GM21447 (cell line): ENCODE results near the gene TAPBPL.
A peak's percentile ranks its signal among the peaks of the same experiment; 100 is the strongest.
"Not testable (repeated sequence)": the region's sequence is repeated elsewhere in the genome, so short reads cannot be mapped to it uniquely, and the experiment has no call there.

ENCODE experiments used
- ATAC-seq: cut with Tn5 transposase; IDR thresholded peaks from one replicate; pipeline ENCODE4 v1.9.1; 2021; ENCODE audit not compliant: unreplicated experiment

TAPBPL gene

DNA sequence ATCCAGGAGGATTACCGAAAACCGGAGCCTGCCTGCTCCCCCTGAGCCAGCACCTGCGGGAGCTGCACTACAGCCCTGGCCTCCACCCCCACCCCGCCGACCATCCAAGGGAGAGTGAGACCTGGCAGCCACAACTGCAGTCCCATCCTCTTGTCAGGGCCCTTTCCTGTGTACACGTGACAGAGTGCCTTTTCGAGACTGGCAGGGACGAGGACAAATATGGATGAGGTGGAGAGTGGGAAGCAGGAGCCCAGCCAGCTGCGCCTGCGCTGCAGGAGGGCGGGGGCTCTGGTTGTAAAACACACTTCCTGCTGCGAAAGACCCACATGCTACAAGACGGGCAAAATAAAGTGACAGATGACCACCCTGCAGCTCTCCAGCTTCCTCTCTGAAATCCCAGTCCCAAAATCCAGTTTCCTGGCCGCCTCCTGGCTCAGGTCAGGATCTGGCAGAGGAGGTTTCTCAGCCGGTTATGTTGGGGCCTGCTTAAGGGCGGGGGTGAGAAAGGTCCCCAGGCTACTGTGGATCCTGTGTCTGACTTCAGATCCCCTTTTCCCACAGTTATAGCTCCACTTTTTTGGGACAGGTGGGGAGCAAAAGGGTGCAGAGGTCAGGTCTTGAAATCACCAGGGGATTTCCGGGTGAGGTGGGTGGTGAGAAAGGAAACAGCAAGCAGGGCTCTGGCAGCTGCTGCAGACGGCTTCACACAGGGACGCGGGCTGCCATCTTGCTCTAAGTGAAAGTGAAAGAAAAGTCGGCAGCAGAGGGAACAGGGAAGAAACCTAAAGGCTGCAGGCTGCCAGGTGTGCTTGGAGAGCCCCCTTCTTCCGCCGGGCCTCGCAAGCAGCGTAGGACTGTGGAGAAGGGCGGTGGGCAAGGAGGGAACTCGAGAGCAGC, at the start of gene TAPBPL:
Gene TAPBPL, plus strand, starts transcription at position 695 of the 897 bp plus-strand sequence. CDS start 207 bp downstream, outside the sequence.
- peak; percentile 74 for ATAC-seq

DNA sequence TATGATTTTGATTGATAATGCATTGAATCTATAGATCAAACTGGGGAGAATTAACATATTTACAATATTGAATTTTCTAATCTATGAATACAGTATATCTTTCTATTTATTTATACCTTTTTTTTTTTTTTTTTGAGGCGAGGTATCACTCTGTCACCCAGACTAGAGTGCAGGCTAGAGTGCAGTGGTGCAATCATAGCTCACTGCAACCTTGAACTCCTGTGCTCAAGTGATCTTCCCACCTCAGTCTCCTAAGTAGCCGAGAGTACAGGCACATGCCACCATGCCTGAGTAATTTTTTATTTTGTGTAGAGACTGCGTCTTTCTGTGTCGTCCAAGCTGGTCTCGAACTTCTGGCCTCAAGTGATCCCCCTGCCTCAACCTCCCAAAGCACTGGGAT, 47.5 kb upstream of the TAPBPL start:
- no peak for ATAC-seq

DNA sequence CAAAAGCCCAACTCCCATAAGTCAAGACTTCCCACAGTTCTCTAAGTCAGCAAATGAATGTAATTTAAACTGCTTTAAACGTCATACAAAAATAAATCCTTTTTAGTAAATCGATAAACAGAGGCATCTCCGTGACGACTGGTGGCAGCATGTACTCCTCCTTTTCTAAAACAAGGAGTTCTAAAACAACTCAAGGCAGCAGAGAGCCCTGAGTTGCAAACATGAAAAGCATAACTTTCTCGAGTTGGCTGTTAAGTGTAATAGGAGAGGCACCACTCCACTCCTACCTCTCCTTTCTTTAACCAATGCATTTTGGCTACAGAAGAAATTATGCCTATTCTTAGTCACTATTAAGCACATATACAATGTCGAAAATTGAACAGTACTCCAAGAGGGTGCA, 45.9 kb upstream of the TAPBPL start:
- ATAC-seq: no peak

- ATAC-seq: no peak
These were observed 44.4 kb upstream of the TAPBPL start for GRCh38 chr12:6407236-6407954.

GRCh38 chr12:6416596-6416995, 35.2 kb upstream of the TAPBPL start:
- ATAC-seq: no peak

GRCh38 chr12:6418796-6419195, 33.0 kb upstream of the TAPBPL start:
- ATAC-seq: no peak

DNA sequence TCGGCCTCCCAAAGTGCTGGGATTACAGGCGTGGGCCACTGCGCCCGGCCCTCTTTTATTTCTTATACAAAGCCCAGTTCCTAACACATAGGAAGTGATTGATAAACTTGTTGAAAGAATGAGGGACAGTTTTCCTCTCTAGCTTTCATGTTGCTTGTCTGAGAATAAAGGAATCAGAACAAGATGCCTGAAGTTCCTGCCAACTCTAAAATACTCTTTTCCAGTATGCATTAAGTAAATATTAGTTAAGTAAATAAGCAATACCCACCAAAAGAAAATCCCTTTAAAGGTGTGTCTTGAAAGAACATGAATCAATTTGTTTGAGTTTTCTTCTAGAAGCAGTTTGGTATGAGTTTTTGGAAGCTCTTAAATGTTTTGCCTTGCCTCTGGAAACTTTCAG, 31.5 kb upstream of the TAPBPL start:
- no peak for ATAC-seq

DNA sequence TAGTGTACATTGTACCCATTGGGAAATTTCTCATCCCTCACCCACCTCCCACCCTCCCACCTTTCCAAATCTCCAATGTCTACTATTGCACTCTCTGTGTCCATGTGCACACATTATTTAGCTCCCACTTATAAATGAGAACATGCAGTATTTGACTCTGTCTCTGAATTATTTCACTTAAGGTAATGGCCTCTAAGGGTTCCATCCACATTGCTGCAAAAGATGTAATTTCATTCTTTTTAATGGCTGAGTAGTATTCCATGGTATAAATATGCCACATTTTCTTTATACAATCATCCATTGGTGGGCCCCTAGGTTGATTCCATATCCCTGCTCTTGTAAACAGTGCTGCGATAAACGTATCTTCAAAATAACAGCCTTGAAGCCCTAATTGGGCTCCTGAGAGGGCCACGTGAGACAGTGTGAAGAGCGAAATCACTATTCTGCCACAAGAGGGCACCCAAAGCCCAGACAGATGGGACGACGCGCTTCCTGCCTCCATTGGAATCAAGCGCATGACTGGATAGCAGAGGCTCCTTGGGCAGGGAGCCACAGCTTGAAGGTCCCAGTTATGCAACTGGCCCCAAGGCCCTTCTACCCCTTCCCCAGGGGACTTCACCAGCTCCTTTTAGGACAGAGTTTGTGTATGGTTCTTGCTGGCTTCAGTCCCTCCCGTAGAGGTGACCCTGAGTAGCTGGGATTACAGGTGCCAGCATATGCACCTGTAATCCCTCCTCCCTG, 28.4 kb upstream of the TAPBPL start:
- ATAC-seq: no peak

DNA sequence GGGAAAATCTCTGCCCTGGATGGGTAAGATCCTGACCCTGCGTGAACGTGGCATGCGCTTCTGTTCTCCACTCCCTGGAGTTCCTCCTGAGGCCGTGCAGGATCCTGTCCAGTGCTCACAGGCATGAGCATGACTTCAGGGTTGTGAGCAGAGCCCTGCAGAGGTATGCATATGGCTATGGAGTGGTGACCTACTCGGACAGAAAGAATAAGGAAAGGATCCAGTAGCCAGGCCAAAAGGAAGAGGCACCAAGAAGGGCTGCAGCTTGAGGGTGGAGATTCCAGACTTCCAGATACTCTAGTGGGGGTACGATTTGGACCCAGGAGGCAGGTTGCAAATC, 27.9 kb upstream of the TAPBPL start:
- ATAC-seq: no peak

GRCh38 chr12:6424866-6425265, 27.0 kb upstream of the TAPBPL start:
- ATAC-seq: no peak

DNA sequence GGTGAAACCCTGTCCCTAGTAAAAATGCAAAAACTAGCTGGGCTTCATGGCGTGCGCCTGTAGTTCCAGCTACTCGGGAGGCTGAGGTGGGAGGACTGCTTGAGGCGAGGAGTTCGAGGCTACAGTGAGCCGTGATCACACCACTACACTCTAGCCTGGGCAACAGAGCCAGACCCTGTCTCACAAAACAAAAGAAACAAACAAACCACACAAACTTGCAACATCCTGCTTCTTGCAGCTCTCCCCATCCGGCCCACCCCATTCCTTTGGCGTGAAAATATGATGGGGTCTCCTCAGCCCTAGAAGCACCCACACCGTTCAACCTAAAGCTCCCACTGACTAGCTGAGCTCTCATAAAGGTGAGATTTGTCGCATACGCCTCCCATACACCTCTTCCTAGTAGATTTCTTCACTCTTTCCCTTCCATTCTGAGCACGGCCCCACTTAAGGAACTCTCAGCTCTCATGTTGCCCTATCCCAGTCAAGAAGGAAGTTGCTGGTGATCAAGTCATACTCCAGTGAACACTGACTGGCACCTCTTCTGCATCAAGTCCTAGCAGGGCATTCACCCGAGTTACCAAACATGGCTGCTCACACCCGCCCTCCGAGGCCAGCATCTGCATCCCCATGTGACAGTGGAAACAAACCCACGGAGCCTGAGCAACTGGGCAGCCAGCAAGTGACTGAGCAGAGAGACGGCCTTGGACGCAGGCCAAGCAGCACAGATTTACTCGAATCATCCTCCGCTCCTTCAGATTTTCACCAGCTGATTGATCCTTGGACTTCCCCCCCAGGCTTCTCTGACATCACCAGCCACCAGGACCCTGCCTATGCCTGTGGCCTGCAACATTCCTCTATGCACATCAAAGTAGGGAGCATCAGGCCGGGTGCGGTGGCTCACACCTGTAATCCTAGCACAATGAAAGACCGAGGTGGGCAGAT, 26.0 kb upstream of the TAPBPL start:
- no peak for ATAC-seq

DNA sequence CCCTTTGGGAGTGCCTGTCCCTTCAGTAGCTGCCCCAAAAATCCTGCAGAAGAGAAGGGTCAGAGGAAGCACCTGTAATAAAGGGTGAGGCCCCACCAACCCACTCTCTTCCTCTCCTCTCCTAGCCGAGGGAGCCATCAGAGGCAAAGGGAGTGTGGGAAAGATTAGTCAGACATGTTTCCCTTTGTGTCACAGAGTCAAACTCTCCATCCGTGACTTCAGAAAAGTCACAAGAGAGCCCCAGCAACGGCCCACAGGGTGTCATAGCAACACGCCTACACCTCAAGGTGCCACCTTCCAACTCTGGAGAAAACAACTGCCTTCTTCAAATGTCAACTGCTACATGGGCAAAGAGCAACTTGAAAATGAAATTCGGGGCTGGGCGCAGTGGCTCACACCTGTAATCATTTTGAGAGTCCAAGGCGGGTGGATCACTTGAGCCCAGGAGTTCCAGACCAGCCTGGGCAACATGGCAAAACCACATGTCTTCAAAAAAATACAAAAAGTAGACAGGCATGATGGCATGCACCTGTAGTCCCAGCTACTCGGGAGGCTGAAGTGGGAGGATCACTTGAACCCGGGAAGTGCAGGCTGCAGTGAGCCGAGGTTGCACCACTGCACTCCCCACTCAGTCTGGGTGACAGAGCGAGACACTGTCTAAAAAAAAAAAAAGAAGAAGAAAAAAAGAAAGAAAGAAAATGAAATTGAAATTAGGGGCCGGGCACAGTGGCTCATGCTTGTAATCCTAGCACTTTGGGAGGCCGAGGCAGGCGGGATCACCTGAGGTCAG, 24.8 kb upstream of the TAPBPL start:
- ATAC-seq: peak; percentile 63

DNA sequence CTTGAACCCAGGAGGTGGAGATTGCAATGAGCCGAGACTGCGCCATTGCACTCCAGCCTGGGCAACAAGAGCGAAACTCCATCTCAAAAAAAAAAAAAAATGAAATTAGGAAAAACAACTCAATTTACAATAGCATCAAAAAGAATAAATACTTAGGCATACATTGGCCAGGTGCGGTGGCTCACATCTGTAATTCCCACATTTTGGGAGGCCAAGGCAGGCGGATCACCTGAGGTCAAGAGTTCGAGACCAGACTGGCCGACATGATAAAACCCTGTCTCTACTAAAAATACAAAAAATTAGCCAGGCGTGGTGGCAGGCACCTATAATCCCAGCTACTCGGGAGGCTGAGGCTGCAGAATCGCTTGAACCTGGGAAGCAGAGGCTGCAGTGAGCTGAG, 24.0 kb upstream of the TAPBPL start:
- ATAC-seq: not testable (repeated sequence)

GRCh38 chr12:6428326-6428725, 23.5 kb upstream of the TAPBPL start:
- no peak for ATAC-seq

GRCh38 chr12:6430124-6430989, 21.5 kb upstream of the TAPBPL start:
- ATAC-seq: no peak

DNA sequence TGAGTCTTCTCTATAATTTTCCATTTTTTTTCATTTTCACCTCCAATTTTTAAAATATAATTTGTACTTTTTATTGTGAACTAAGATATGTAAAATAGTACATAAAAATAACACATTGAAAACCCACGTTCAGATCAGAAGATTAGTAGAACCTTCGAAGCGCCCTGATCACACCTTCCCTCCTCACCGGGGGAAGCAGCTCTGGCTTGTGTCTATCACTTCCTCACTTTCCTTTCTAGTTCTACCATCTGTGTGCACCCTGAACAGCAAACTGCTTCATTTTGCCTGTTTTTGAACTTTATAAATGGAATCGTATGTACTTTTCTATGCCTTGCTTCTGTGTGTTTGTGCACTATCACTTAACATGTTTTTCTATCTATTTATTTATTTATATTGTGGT, 18.9 kb upstream of the TAPBPL start:
- no peak for ATAC-seq

- no peak for ATAC-seq
These were observed 17.4 kb upstream of the TAPBPL start for GRCh38 chr12:6434205-6435140.
